Osteocyte (in vitro differentiated cells): Measurements from ENCODE around the gene ABHD11. TPM values are rescaled to one million over a fixed set of nuclear protein-coding genes. Genes with fewer than 3 reads are reported as not detected.

Source experiments
- DNase-seq: peaks from one replicate; pipeline ENCODE4 v3.0.0; 2021; ENCODE audit warnings: mixed read lengths; ENCODE audit not compliant: unreplicated experiment; ENCODE audit errors: extremely low spot score
- H3K27ac Mint-ChIP-seq: one replicate; pipeline ENCODE4 v1.8.0; 2021; ENCODE audit warnings: mild to moderate bottlenecking, mixed read lengths; ENCODE audit not compliant: unreplicated experiment
- H3K27me3 Mint-ChIP-seq: one replicate; pipeline ENCODE4 v1.8.0; 2021; ENCODE audit warnings: mixed read lengths; ENCODE audit not compliant: unreplicated experiment
- H3K36me3 Mint-ChIP-seq: one replicate; pipeline ENCODE4 v1.8.0; 2021; ENCODE audit warnings: mixed read lengths; ENCODE audit not compliant: unreplicated experiment
- H3K4me1 Mint-ChIP-seq: one replicate; pipeline ENCODE4 v1.8.0; 2021; ENCODE audit warnings: mixed read lengths; ENCODE audit not compliant: unreplicated experiment
- H3K4me3 Mint-ChIP-seq: one replicate; pipeline ENCODE4 v1.8.0; 2021; ENCODE audit warnings: mild to moderate bottlenecking, moderate library complexity, mixed read lengths; ENCODE audit not compliant: unreplicated experiment
- H3K9me3 Mint-ChIP-seq: one replicate; pipeline ENCODE4 v1.8.0; 2021; ENCODE audit warnings: mixed read lengths; ENCODE audit not compliant: unreplicated experiment
- CTCF ChIP-seq: fragments of 200-600 bp; sonication (generic); IDR thresholded peaks from 2 replicates; pipeline ENCODE4 v1.5.0; 2021; ENCODE audit warnings: antibody characterized with exemption, mild to moderate bottlenecking, moderate library complexity
- microRNA-seq: library from miRNA; unstranded; fragments of <30 nt; microRNA quantifications from one replicate; pipeline ENCODE4 v1.1.0, GENCODE V29; 2020; ENCODE audit not compliant: unreplicated experiment
- total RNA-seq: library from RNA; stranded (reverse); gene quantifications from 2 replicates; pipeline ENCODE4 v1.2.1, GENCODE V29; 2021

ABHD11 gene
- total RNA-seq, 1 donor from 2014 or later: 17.4 TPM

- no peak for TF ChIP-seq CTCF
- Mint-ChIP-seq H3K36me3 (peaks cover 38% of the 10 kb centered on the region), H3K4me1 (no peaks in the 10 kb centered on the region), H3K4me3 (no peak overlapping the region), H3K9me3 (no peaks in the 10 kb centered on the region), H3K27ac (no peak overlapping the region), H3K27me3 (no peaks in the 10 kb centered on the region)
- no peak for DNase-seq
These were observed 48.0 kb downstream of the ABHD11 start for GRCh38 chr7:73690646-73691045.

GRCh38 chr7:73688288-73688687 is 50.3 kb downstream of the ABHD11 start:
- Mint-ChIP-seq H3K27me3 (no peaks in the 10 kb centered on the region), H3K4me3 (no peak overlapping the region), H3K9me3 (no peaks in the 10 kb centered on the region), H3K36me3 (peaks cover 29% of the 10 kb centered on the region), H3K27ac (no peak overlapping the region), H3K4me1 (peaks cover 8% of the 10 kb centered on the region)
- no peak for DNase-seq
- no peak for TF ChIP-seq CTCF

Small RNAs within 50 kb of the gene (microRNA-seq; reads per million reads assigned to microRNA genes)
- not detected for gene MIR4284

Other genes with a start within 250 kb of the ABHD11 start
- 80.7 and 86.6 TPM in 2 replicates for gene BAZ1B, start 216.5 kb downstream of the ABHD11 start, total RNA-seq
- 37.4 and 41.8 TPM in 2 replicates for gene BCL7B, start 181.1 kb downstream of the ABHD11 start, total RNA-seq
- gene TBL2, start 160.2 kb downstream of the ABHD11 start, total RNA-seq: 47.7 and 48.0 TPM in 2 replicates
- gene MLXIPL, start 114.3 kb downstream of the ABHD11 start, total RNA-seq: 0.43 TPM in 1 of 2 replicates, not detected in the other
- 5.0 and 6.2 TPM in 2 replicates for gene VPS37D, start 71.0 kb downstream of the ABHD11 start, total RNA-seq
- 13.8 and 14.5 TPM in 2 replicates for gene DNAJC30, start 55.3 kb downstream of the ABHD11 start, total RNA-seq
- 47.2 and 56.7 TPM in 2 replicates for gene BUD23, start 55.2 kb downstream of the ABHD11 start, total RNA-seq
- gene STX1A, start 19.1 kb downstream of the ABHD11 start, total RNA-seq: 21.7 and 24.0 TPM in 2 replicates
- not detected in 2 replicates for gene CLDN3, start 31.5 kb upstream of the ABHD11 start, total RNA-seq
- 0.50 and 0.62 TPM in 2 replicates for gene CLDN4, start 92.2 kb upstream of the ABHD11 start, total RNA-seq
- 2.2 and 2.7 TPM in 2 replicates for gene METTL27, start 103.7 kb upstream of the ABHD11 start, total RNA-seq
- gene TMEM270, start 122.4 kb upstream of the ABHD11 start, total RNA-seq: not detected in 2 replicates